GM12865 (cell line): ENCODE results near the gene DNAH17.

Experiments used
- DNase-seq: peaks from one replicate; pipeline ENCODE4 v3.0.0; 2010; ENCODE audit warnings: low read depth
- H3K4me3 ChIP-seq: 2 replicates; pipeline ENCODE4 v1.5.1; 2011; ENCODE audit warnings: mild to moderate bottlenecking, low read depth, low read length, control low read depth
- CTCF ChIP-seq: IDR thresholded peaks from 2 replicates; pipeline ENCODE4 v1.5.1; 2011; ENCODE audit warnings: low read length, control low read depth, low read depth, inconsistent platforms; ENCODE audit not compliant: insufficient read depth; ENCODE audit errors: missing control alignments

Gene DNAH17

GRCh38 chr17:78477913-78478756 is 99.1 kb downstream of the DNAH17 start:
- H3K4me3 ChIP-seq, result no peak overlapping the region
- no peak for TF ChIP-seq CTCF
- DNase-seq, result no peak

- no peak overlapping the region for H3K4me3 ChIP-seq
- no peak for DNase-seq
- no peak for TF ChIP-seq CTCF
These were observed 100.2 kb downstream of the DNAH17 start for GRCh38 chr17:78476973-78477372.

GRCh38 chr17:78476149-78476548 is 101.0 kb downstream of the DNAH17 start:
- no peak for TF ChIP-seq CTCF
- no peak overlapping the region for H3K4me3 ChIP-seq
- no peak for DNase-seq

- no peak for TF ChIP-seq CTCF
- DNase-seq, result no peak
- no peak overlapping the region for H3K4me3 ChIP-seq
These were observed 102.0 kb downstream of the DNAH17 start for GRCh38 chr17:78475211-78475610.

GRCh38 chr17:78474614-78475146 is 102.5 kb downstream of the DNAH17 start:
- peak; percentile 94 for DNase-seq
- no peak for TF ChIP-seq CTCF
- no peak overlapping the region for H3K4me3 ChIP-seq

GRCh38 chr17:78473951-78474613 is 103.1 kb downstream of the DNAH17 start:
- no peak for DNase-seq
- H3K4me3 ChIP-seq, result no peak overlapping the region
- TF ChIP-seq CTCF, result no peak
